ENCODE results near the gene MED15. TPM values are rescaled to one million over a fixed set of nuclear protein-coding genes. Genes with fewer than 3 reads are reported as not detected.

Gene MED15
- total RNA-seq, 1 experiment from 2014 or later = 40.2 TPM

- no peak overlapping the region for H3K27ac ChIP-seq
- DNase-seq (ENCODE audit: low read depth in 1 of 2, low spot score in 2 of 2) = no peak
- H3K27me3 ChIP-seq (replicated peaks) = 0 out of 2 replicates have a peak, but pooled peaks cover 3% of the 10 kb centered on the region
- H3K36me3 ChIP-seq = no peaks in the 10 kb centered on the region
- no peaks in the 10 kb centered on the region for H3K9me3 ChIP-seq (replicated peaks)
- no peaks in the 10 kb centered on the region for H3K4me1 ChIP-seq (replicated peaks)
- no peak overlapping the region for H3K4me3 ChIP-seq
These were observed 116.8 kb downstream of the MED15 start for GRCh38 chr22:20624161-20624616.

GRCh38 chr22:20625270-20625669 is 117.9 kb downstream of the MED15 start:
- Histone ChIP-seq H3K27ac (no peak overlapping the region), H3K27me3 (replicated peaks) (0 out of 2 replicates have a peak, but pooled peaks cover 3% of the 10 kb centered on the region), H3K4me3 (no peak overlapping the region), H3K9me3 (replicated peaks) (no peaks in the 10 kb centered on the region), H3K4me1 (replicated peaks) (no peaks in the 10 kb centered on the region), H3K36me3 (no peaks in the 10 kb centered on the region)
- DNase-seq (ENCODE audit: low read depth in 1 of 2, low spot score in 2 of 2) = no peak

GRCh38 chr22:20626811-20627210 is 119.4 kb downstream of the MED15 start:
- H3K27me3 ChIP-seq (replicated peaks) = 0 out of 2 replicates have a peak, but pooled peaks cover 3% of the 10 kb centered on the region
- H3K27ac ChIP-seq = no peak overlapping the region
- H3K9me3 ChIP-seq (replicated peaks) = no peaks in the 10 kb centered on the region
- no peak for DNase-seq (ENCODE audit: low read depth in 1 of 2, low spot score in 2 of 2)
- H3K36me3 ChIP-seq = no peaks in the 10 kb centered on the region
- no peak overlapping the region for H3K4me3 ChIP-seq
- no peaks in the 10 kb centered on the region for H3K4me1 ChIP-seq (replicated peaks)

- no peaks in the 10 kb centered on the region for H3K36me3 ChIP-seq
- no peak overlapping the region for H3K27ac ChIP-seq
- DNase-seq (ENCODE audit: low read depth in 1 of 2, low spot score in 2 of 2) = no peak
- H3K4me1 ChIP-seq (replicated peaks) = no peaks in the 10 kb centered on the region
- H3K27me3 ChIP-seq (replicated peaks) = 0 out of 2 replicates have a peak, but pooled peaks cover 3% of the 10 kb centered on the region
- H3K9me3 ChIP-seq (replicated peaks) = no peaks in the 10 kb centered on the region
- no peak overlapping the region for H3K4me3 ChIP-seq
These were observed 120.0 kb downstream of the MED15 start for GRCh38 chr22:20627432-20627831.

GRCh38 chr22:20628081-20628939 is 120.9 kb downstream of the MED15 start:
- Histone ChIP-seq H3K4me1 (replicated peaks) (no peaks in the 10 kb centered on the region), H3K27ac (no peak overlapping the region), H3K9me3 (replicated peaks) (no peaks in the 10 kb centered on the region), H3K27me3 (replicated peaks) (0 out of 2 replicates have a peak, but pooled peaks cover 3% of the 10 kb centered on the region), H3K36me3 (no peaks in the 10 kb centered on the region), H3K4me3 (no peak overlapping the region)
- DNase-seq (ENCODE audit: low read depth in 1 of 2, low spot score in 2 of 2) = no peak

GRCh38 chr22:20629401-20629800 is 122.0 kb downstream of the MED15 start:
- Histone ChIP-seq H3K9me3 (replicated peaks) (no peaks in the 10 kb centered on the region), H3K4me1 (replicated peaks) (no peaks in the 10 kb centered on the region), H3K4me3 (no peak overlapping the region), H3K27ac (no peak overlapping the region), H3K27me3 (replicated peaks) (0 out of 2 replicates have a peak, but pooled peaks cover 3% of the 10 kb centered on the region), H3K36me3 (no peaks in the 10 kb centered on the region)
- DNase-seq (ENCODE audit: low read depth in 1 of 2, low spot score in 2 of 2) = no peak

- 0 out of 2 replicates have a peak, but pooled peaks cover 3% of the 10 kb centered on the region for H3K27me3 ChIP-seq (replicated peaks)
These were observed 123.6 kb downstream of the MED15 start for GRCh38 chr22:20630873-20631617.

GRCh38 chr22:20632082-20632481 is 124.7 kb downstream of the MED15 start:
- H3K4me1 ChIP-seq (replicated peaks) = no peaks in the 10 kb centered on the region
- no peak for DNase-seq (ENCODE audit: low read depth in 1 of 2, low spot score in 2 of 2)
- H3K27ac ChIP-seq = no peak overlapping the region
- no peaks in the 10 kb centered on the region for H3K36me3 ChIP-seq
- H3K4me3 ChIP-seq = no peak overlapping the region
- 0 out of 2 replicates have a peak, but pooled peaks cover 3% of the 10 kb centered on the region for H3K27me3 ChIP-seq (replicated peaks)
- no peaks in the 10 kb centered on the region for H3K9me3 ChIP-seq (replicated peaks)

More at GRCh38 chr22:20630873-20631617, 123.6 kb downstream of the MED15 start:
- Histone ChIP-seq H3K4me1 (replicated peaks) (no peaks in the 10 kb centered on the region), H3K9me3 (replicated peaks) (no peaks in the 10 kb centered on the region), H3K4me3 (no peak overlapping the region), H3K36me3 (no peaks in the 10 kb centered on the region), H3K27ac (no peak overlapping the region)
- no peak for DNase-seq (ENCODE audit: low read depth in 1 of 2, low spot score in 2 of 2)

- no peak for DNase-seq (ENCODE audit: low read depth in 1 of 2, low spot score in 2 of 2)
- Histone ChIP-seq H3K9me3 (replicated peaks) (no peaks in the 10 kb centered on the region), H3K27me3 (replicated peaks) (peaks cover 7% of the 10 kb centered on the region; the same call in 1 of the 2 replicates), H3K36me3 (no peaks in the 10 kb centered on the region), H3K27ac (no peak overlapping the region), H3K4me3 (no peak overlapping the region), H3K4me1 (replicated peaks) (no peaks in the 10 kb centered on the region)
These were observed 125.1 kb downstream of the MED15 start for GRCh38 chr22:20632518-20632917.

- no peaks in the 10 kb centered on the region for H3K9me3 ChIP-seq (replicated peaks)
- no peaks in the 10 kb centered on the region for H3K36me3 ChIP-seq
- DNase-seq (ENCODE audit: low read depth in 1 of 2, low spot score in 2 of 2) = no peak
- no peaks in the 10 kb centered on the region for H3K4me1 ChIP-seq (replicated peaks)
- H3K4me3 ChIP-seq = no peak overlapping the region
- no peak overlapping the region for H3K27ac ChIP-seq
- peaks cover 10% of the 10 kb centered on the region for H3K27me3 ChIP-seq (replicated peaks)
These were observed 127.3 kb downstream of the MED15 start for GRCh38 chr22:20634560-20635226.

GRCh38 chr22:20635227-20635591 is 127.8 kb downstream of the MED15 start:
- H3K27me3 ChIP-seq (replicated peaks) = peaks cover 10% of the 10 kb centered on the region
- no peak for DNase-seq (ENCODE audit: low read depth in 1 of 2, low spot score in 2 of 2)
- no peaks in the 10 kb centered on the region for H3K36me3 ChIP-seq
- H3K4me3 ChIP-seq = no peak overlapping the region
- no peak overlapping the region for H3K27ac ChIP-seq
- no peaks in the 10 kb centered on the region for H3K4me1 ChIP-seq (replicated peaks)
- no peaks in the 10 kb centered on the region for H3K9me3 ChIP-seq (replicated peaks)

GRCh38 chr22:20636075-20636812 is 128.8 kb downstream of the MED15 start:
- no peak for DNase-seq (ENCODE audit: low read depth in 1 of 2, low spot score in 2 of 2)
- Histone ChIP-seq H3K36me3 (no peaks in the 10 kb centered on the region), H3K4me1 (replicated peaks) (no peaks in the 10 kb centered on the region), H3K4me3 (no peak overlapping the region), H3K9me3 (replicated peaks) (no peaks in the 10 kb centered on the region), H3K27ac (no peak overlapping the region), H3K27me3 (replicated peaks) (peaks cover 10% of the 10 kb centered on the region)

- H3K4me1 ChIP-seq (replicated peaks) = no peaks in the 10 kb centered on the region
- no peak overlapping the region for H3K27ac ChIP-seq
- peaks cover 10% of the 10 kb centered on the region for H3K27me3 ChIP-seq (replicated peaks)
- H3K4me3 ChIP-seq = no peak overlapping the region
- no peak for DNase-seq (ENCODE audit: low read depth in 1 of 2, low spot score in 2 of 2)
- no peaks in the 10 kb centered on the region for H3K36me3 ChIP-seq
- no peaks in the 10 kb centered on the region for H3K9me3 ChIP-seq (replicated peaks)
These were observed 129.5 kb downstream of the MED15 start for GRCh38 chr22:20636945-20637344.

All from SJSA1 (cell line).